ENCODE data around the gene CRAMP1.

Gene CRAMP1

GRCh38 chr16:1700246-1700645, 88.1 kb downstream of the CRAMP1 start:
- Histone ChIP-seq H3K27ac (ENCODE audit: extremely low read depth, low read depth, low read length) (no peak overlapping the region), H3K9me3 (ENCODE audit: control insufficient read depth, insufficient read depth, low read depth, low read length) (no peaks in the 10 kb centered on the region), H3K4me1 (ENCODE audit: control insufficient read depth, insufficient read depth, low read length) (0 out of 2 replicates have a peak, but pooled peaks cover 3% of the 10 kb centered on the region), H3K4me3 (ENCODE audit: low read depth, low read length) (no peak overlapping the region), H3K36me3 (ENCODE audit: control insufficient read depth in 2 of 2, insufficient read depth in 1 of 2, low read length in 2 of 2) (peaks cover 26 to 79% of the 10 kb centered on the region in 2 experiments; a peak in 2 of 3 replicates)
- CTCF ChIA-PET, result interaction anchor here (0.5 to 1.0 kb wide), 2 partner anchors 19 to 206 kb away, joined by 3 to 4 read pairs; no protein-coding TSS in a partner anchor
- POLR2A ChIA-PET, result interaction anchor here (1.0 kb wide), 1 partner anchor 22 kb away, joined by 3 read pairs; the partner anchor contains the start of gene JPT2
- TF ChIP-seq ZNF580 (tag by site-specific recombination; IDR thresholded peaks at IDR 0.05), result no peak
- no peak for TF ChIP-seq ZNF148 (tag by site-specific recombination; IDR thresholded peaks at IDR 0.05; ENCODE audit: borderline replicate concordance)
- no peak for TF ChIP-seq ZFP37 (tag by site-specific recombination; IDR thresholded peaks at IDR 0.05)
- no peak for TF ChIP-seq ZNF585B (tag by site-specific recombination; IDR thresholded peaks at IDR 0.05)
- TF ChIP-seq ZNF48 (tag by site-specific recombination; IDR thresholded peaks at IDR 0.05), result no peak
- no peak for TF ChIP-seq ZNF23 (tag by site-specific recombination; IDR thresholded peaks at IDR 0.05; ENCODE audit: borderline replicate concordance)
- no peak for TF ChIP-seq ZNF510 (tag by site-specific recombination; IDR thresholded peaks at IDR 0.05; ENCODE audit: insufficient replicate concordance)
- no peak for TF ChIP-seq ZNF112 (tag by site-specific recombination; IDR thresholded peaks at IDR 0.05)
- TF ChIP-seq KLF10 (tag by site-specific recombination; IDR thresholded peaks at IDR 0.05), result no peak

GRCh38 chr16:1701216-1701878, 89.2 kb downstream of the CRAMP1 start:
- H3K36me3 ChIP-seq (ENCODE audit: control insufficient read depth in 2 of 2, insufficient read depth in 1 of 2, low read length in 2 of 2), result peaks cover 15 to 71% of the 10 kb centered on the region in 2 experiments; a peak in 2 of 3 replicates
- H3K4me3 ChIP-seq (ENCODE audit: low read depth, low read length), result no peak overlapping the region
- CTCF ChIA-PET, result interaction anchor here (0.6 to 0.9 kb wide), 4 partner anchors 12 to 338 kb away, joined by 3 read pairs; no protein-coding TSS in a partner anchor
- H3K4me1 ChIP-seq (ENCODE audit: control insufficient read depth, insufficient read depth, low read length), result 0 out of 2 replicates have a peak, but pooled peaks cover 3% of the 10 kb centered on the region
- POLR2A ChIA-PET, result interaction anchor here (0.8 to 1.0 kb wide), 2 partner anchors 22 to 71 kb away, joined by 3 read pairs; partner anchors contain the start of genes EME2 and MRPS34
- no peak overlapping the region for H3K27ac ChIP-seq (ENCODE audit: extremely low read depth, low read depth, low read length)
- TF ChIP-seq SP7 (tag by site-specific recombination; IDR thresholded peaks at IDR 0.05) (no peak), ZNF416 (tag by site-specific recombination; IDR thresholded peaks at IDR 0.05) (no peak), ZNF585B (tag by site-specific recombination; IDR thresholded peaks at IDR 0.05) (no peak), ZIC2 (tag by site-specific recombination; IDR thresholded peaks at IDR 0.05) (no peak), ZNF202 (tag by site-specific recombination; IDR thresholded peaks at IDR 0.05; ENCODE audit: borderline replicate concordance) (no peak), OSR2 (tag by site-specific recombination; IDR thresholded peaks at IDR 0.05) (no peak), ZNF26 (tag by site-specific recombination; IDR thresholded peaks at IDR 0.05) (no peak), HOXD13 (CRISPR knock-in tag; IDR thresholded peaks at IDR 0.05; ENCODE audit: borderline replicate concordance) (no peak), BCL6B (tag by site-specific recombination; IDR thresholded peaks at IDR 0.05) (no peak), ZNF701 (tag by site-specific recombination; IDR thresholded peaks at IDR 0.05) (no peak), YY1 (tag by site-specific recombination; IDR thresholded peaks at IDR 0.05) (no peak), ZNF16 (tag by site-specific recombination; IDR thresholded peaks at IDR 0.05; ENCODE audit: low read depth) (no peak), ZNF394 (tag by site-specific recombination; IDR thresholded peaks at IDR 0.05; ENCODE audit: borderline replicate concordance) (no peak), ZNF785 (tag by site-specific recombination; IDR thresholded peaks at IDR 0.05) (no peak), ZNF302 (tag by site-specific recombination; IDR thresholded peaks at IDR 0.05; ENCODE audit: low read depth) (no peak), TCF7L2 (IDR thresholded peaks at IDR 0.05; ENCODE audit: borderline replicate concordance, low read depth, low read length) (no peak), ZNF23 (tag by site-specific recombination; IDR thresholded peaks at IDR 0.05; ENCODE audit: borderline replicate concordance) (no peak), KLF10 (tag by site-specific recombination; IDR thresholded peaks at IDR 0.05) (no peak)
- H3K9me3 ChIP-seq (ENCODE audit: control insufficient read depth, insufficient read depth, low read depth, low read length), result no peaks in the 10 kb centered on the region
